Measurements from ENCODE around the gene INO80D. TPM values are rescaled to one million over a fixed set of nuclear protein-coding genes. Genes with fewer than 3 reads are reported as not detected.

INO80D gene
- total and polyA plus RNA-seq, 2 of the 13 experiments (the other 11 are each of a cell fraction or from before 2014, with no cell fraction given): 7.6 to 7.9 TPM

DNA sequence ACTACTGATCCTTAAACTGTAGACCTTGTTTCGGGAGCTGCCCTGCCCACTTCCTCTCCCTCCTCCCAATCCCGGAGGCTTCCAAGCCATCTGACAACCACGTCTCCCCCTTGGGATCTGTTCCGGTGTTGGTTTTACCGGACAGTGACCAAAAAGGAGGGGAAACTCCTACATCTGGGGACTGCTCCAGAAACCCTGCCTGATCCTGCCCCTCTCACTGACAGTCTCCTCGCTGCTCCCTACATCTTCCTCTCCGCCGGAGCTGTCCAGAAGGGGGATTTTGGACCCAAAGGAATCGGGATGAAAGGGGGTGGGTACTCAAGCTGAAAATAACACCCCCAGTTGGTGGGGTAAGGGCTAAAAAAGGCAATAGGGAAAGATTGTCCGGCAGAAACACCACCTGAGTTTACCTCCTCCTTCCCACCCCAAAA lies 1.5 kb downstream of the INO80D start (continued):
- TF ChIP-seq USF2 (IDR thresholded peaks at IDR 0.05; ENCODE audit: low read depth, low read length) (no peak), USF2 (CRISPR knock-in tag; IDR thresholded peaks at IDR 0.05; ENCODE audit: borderline replicate concordance) (no peak; the same call in 1 of the 2 replicates), PRPF4 (IDR thresholded peaks at IDR 0.05; ENCODE audit: low read depth, low read length, poor library complexity, severe bottlenecking) (no peak), MAF1 (CRISPR knock-in tag; IDR thresholded peaks at IDR 0.05; ENCODE audit: borderline replicate concordance) (no peak), CEBPB (IDR thresholded peaks at IDR 0.05; ENCODE audit: borderline replicate concordance, low read depth, low read length) (no peak), ZNF235 (CRISPR knock-in tag; IDR thresholded peaks at IDR 0.05; ENCODE audit: borderline replicate concordance) (no peak), ZFP36 (IDR thresholded peaks at IDR 0.05; ENCODE audit: borderline replicate concordance, low read depth, low read length, partially characterized antibody) (no peak), ZFP91 (CRISPR knock-in tag; IDR thresholded peaks at IDR 0.05; ENCODE audit: borderline replicate concordance) (0 out of 2 replicates have a peak, but pooled peaks have one; percentile 40), SKI (IDR thresholded peaks at IDR 0.05; ENCODE audit: partially characterized antibody) (no peak), SP140L (CRISPR knock-in tag; IDR thresholded peaks at IDR 0.05; ENCODE audit: borderline replicate concordance) (0 out of 2 replicates have a peak, but pooled peaks have one; percentile 16), TCF12 (IDR thresholded peaks at IDR 0.05) (no peak), TCF12 (CRISPR knock-in tag; IDR thresholded peaks at IDR 0.05) (no peak), ELK4 (CRISPR knock-in tag; IDR thresholded peaks at IDR 0.05; ENCODE audit: borderline replicate concordance) (no peak), MEIS1 (CRISPR knock-in tag; IDR thresholded peaks at IDR 0.05; ENCODE audit: borderline replicate concordance) (peak; percentile 54), ZNF354B (CRISPR knock-in tag; IDR thresholded peaks at IDR 0.05) (no peak), GZF1 (CRISPR knock-in tag; IDR thresholded peaks at IDR 0.05) (no peak), NFE2L1 (CRISPR knock-in tag; IDR thresholded peaks at IDR 0.05; ENCODE audit: borderline replicate concordance) (no peak), ZNF292 (CRISPR knock-in tag; IDR thresholded peaks at IDR 0.05; ENCODE audit: borderline replicate concordance, low read depth) (no peak; the same call in 1 of the 2 replicates), TSC22D2 (CRISPR knock-in tag; IDR thresholded peaks at IDR 0.05; ENCODE audit: borderline replicate concordance) (no peak), ZNF124 (CRISPR knock-in tag; IDR thresholded peaks at IDR 0.05) (no peak)
- TF ChIP-seq, protein P1, sequence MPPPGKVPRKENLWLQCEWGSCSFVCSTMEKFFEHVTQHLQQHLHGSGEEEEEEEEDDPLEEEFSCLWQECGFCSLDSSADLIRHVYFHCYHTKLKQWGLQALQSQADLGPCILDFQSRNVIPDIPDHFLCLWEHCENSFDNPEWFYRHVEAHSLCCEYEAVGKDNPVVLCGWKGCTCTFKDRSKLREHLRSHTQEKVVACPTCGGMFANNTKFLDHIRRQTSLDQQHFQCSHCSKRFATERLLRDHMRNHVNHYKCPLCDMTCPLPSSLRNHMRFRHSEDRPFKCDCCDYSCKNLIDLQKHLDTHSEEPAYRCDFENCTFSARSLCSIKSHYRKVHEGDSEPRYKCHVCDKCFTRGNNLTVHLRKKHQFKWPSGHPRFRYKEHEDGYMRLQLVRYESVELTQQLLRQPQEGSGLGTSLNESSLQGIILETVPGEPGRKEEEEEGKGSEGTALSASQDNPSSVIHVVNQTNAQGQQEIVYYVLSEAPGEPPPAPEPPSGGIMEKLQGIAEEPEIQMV (CRISPR knock-in tag; IDR thresholded peaks at IDR 0.05; ENCODE audit: low read depth): no peak
- TF ChIP-seq, protein P2, sequence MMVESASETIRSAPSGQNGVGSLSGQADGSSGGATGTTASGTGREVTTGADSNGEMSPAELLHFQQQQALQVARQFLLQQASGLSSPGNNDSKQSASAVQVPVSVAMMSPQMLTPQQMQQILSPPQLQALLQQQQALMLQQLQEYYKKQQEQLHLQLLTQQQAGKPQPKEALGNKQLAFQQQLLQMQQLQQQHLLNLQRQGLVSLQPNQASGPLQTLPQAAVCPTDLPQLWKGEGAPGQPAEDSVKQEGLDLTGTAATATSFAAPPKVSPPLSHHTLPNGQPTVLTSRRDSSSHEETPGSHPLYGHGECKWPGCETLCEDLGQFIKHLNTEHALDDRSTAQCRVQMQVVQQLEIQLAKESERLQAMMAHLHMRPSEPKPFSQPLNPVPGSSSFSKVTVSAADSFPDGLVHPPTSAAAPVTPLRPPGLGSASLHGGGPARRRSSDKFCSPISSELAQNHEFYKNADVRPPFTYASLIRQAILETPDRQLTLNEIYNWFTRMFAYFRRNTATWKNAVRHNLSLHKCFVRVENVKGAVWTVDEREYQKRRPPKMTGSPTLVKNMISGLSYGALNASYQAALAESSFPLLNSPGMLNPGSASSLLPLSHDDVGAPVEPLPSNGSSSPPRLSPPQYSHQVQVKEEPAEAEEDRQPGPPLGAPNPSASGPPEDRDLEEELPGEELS (CRISPR knock-in tag; IDR thresholded peaks at IDR 0.05): peak; percentile 51

All from HepG2 (cell line).